Adrenal gland (tissue), 19 donors: ENCODE measurements around the gene LGALS13. TPM values are rescaled to one million over a fixed set of nuclear protein-coding genes. Genes with fewer than 3 reads are reported as not detected.

Experiments
- DNase-seq, 7 donors: peaks; one replicate each; pipeline ENCODE4 v3.0.0-alpha.2; 2019 to 2020
- H3K27ac ChIP-seq, 5 donors: fragments of 200-600 bp; sonication (generic) in 4 of 5; 1 replicate in 3 of 5; 2 replicates in 2 of 5; pipeline versions ENCODE4 v1.5.1 to v1.8.0; 2016 to 2020; ENCODE audit warnings: mild to moderate bottlenecking in 1 of 5
- H3K27me3 ChIP-seq: fragments of 200-600 bp; 2 replicates; pipeline ENCODE4 v1.8.0; 2021
- H3K36me3 ChIP-seq, 2 donors: fragments of 200-600 bp; replicated peaks in 1 of 2; 1 replicate in 1 of 2; 2 replicates in 1 of 2; pipeline versions ENCODE4 v1.5.1 to v1.8.0; 2018 to 2022
- H3K4me1 ChIP-seq, 2 donors: fragments of 200-600 bp; replicated peaks in 1 of 2; 1 replicate in 1 of 2; 2 replicates in 1 of 2; pipeline versions ENCODE4 v1.5.1 to v1.8.0; 2018 to 2021
- H3K4me3 ChIP-seq, 4 donors: fragments of 200-600 bp; sonication (generic) in 3 of 4; one replicate each; pipeline ENCODE4 v1.5.1; 2016 to 2018
- H3K9me3 ChIP-seq, 3 donors: fragments of 200-600 bp; sonication (generic) in 1 of 3; replicated peaks in 1 of 3; 1 replicate in 2 of 3; 2 replicates in 1 of 3; pipeline versions ENCODE4 v1.5.1 to v1.8.0; 2016 to 2021
- CTCF ChIP-seq, 6 experiments: fragments of 450-650 bp in 4 of 6; fragments of 200-600 bp in 2 of 6; sonication (generic) in 1 of 6; IDR thresholded peaks; 1 replicate in 5 of 6; 2 replicates in 1 of 6; pipeline versions ENCODE4 v1.5.1 to v1.8.0; 2016 to 2021; ENCODE audit warnings: antibody characterized with exemption in 6 of 6, mild to moderate bottlenecking in 2 of 6, moderate library complexity in 1 of 6
- POLR2A ChIP-seq, 2 donors: fragments of 450-650 bp; IDR thresholded peaks; one replicate each; pipeline ENCODE4 v1.6.1; 2017; ENCODE audit warnings: antibody characterized with exemption in 2 of 2, mild to moderate bottlenecking in 2 of 2, moderate library complexity in 1 of 2
- WGBS, 4 donors: extraction: QIAGEN DNeasy Blood & Tissue Kit in 2 of 4; methylation state at CpG; one replicate each; pipeline versions ENCODE4 v1.1.5 to v1.1.7; 2013 to 2017; 5-methylcytosine and 5-hydroxymethylcytosine counted together
- intact Hi-C, 2 donors: fragments of 100-400 bp; cut with DNase I; formaldehyde crosslinking; loops; one replicate each; pipeline versions ENCODE4 v1.14.1 to v1.15.0; 2022 to 2023
- long read RNA-seq, 10 donors: library from polyadenylated mRNA in 3 of 10; unstranded in 2 of 10; stranded (forward) in 1 of 10; transcript quantifications; one replicate each; pipeline ENCODE4 v2.0.0 and lab custom pipeline, GENCODE V29; 2021 to 2026
- polyA plus RNA-seq, 3 donors: library from polyadenylated mRNA; stranded (reverse); fragments of 200-250 nt in 2 of 3; fragments of 350-450 nt in 1 of 3; fragmentation: Illumina TruSeq in 1 of 3; extraction: RNeasy Lipid Tissue Mini Kit (QIAGEN cat#74804) in 1 of 3; gene quantifications; one replicate each; pipeline ENCODE4 v1.2.3, GENCODE V29; 2013 to 2014
- total RNA-seq, 9 donors: library from RNA; depleted of rRNA in 4 of 9; stranded (reverse); fragments of >200 nt in 4 of 9; fragments of 120-200 nt in 1 of 9; fragmentation: NEBNext Ultra II Directional in 1 of 9; extraction: Animal tissue kit (Norgen Biotek cat#: 25700) in 1 of 9; gene quantifications; one replicate each; pipeline versions ENCODE4 v1.1.0 to v1.2.4, GENCODE V29; 2013 to 2023
- donor health status: healthy with polysubstance abuse.
- donor health status: Bipolar disorder and iron deficiency.
- donor health status: DM: yes; HTN: yes; CAD: no.
- donor health status: DM: no; HTN: no; CAD: no.
- donor health status: DM: no; HTN: no; CAD: no.
- donor health status: DM: yes; HTN: yes; CAD: no.

LGALS13 gene
- total RNA-seq (not detected), polyA plus RNA-seq (not detected)
- long read RNA-seq, donor 1, result 0 reads
- long read RNA-seq, donor 2, result 0 reads
- long read RNA-seq, donor 3, result 0 reads
- long read RNA-seq, donor 4, result 0 reads
- long read RNA-seq, donor 5, result 0 reads
- long read RNA-seq, donor 6, result 0 reads
- long read RNA-seq, donor 7, result 0 reads
- long read RNA-seq, donor 8, result 0 reads
- long read RNA-seq, donor 9, result 0 reads
- long read RNA-seq, donor 10, result 0 reads

GRCh38 chr19:39602224-39602623 is at the start of gene LGALS13:
Gene LGALS13 (plus strand): TSS chr19:39602524. CDS start chr19:39602569, 45 bp downstream.
- Histone ChIP-seq H3K4me1 (no peaks in the 10 kb centered on the region), H3K36me3 (no peaks in the 10 kb centered on the region), H3K4me3 (no peak within 1 kb of the TSS), H3K27me3 (peaks cover 4% of the 10 kb centered on the region), H3K27ac (no peak within 1 kb of the TSS), H3K9me3 (no peaks in the 10 kb centered on the region)
- DNase-seq, result no peak
- TF ChIP-seq POLR2A (IDR thresholded peaks at IDR 0.05) (no peak), CTCF (IDR thresholded peaks at IDR 0.05) (no peak)
- WGBS, 4 donors, result 22 to 28% (median 25%) methylated on average over 4 to 5 of the region's 5 CpGs
- intact Hi-C loops, result no loop called here

- intact Hi-C loops, result loop anchor here in 1 of 2 donors (5.0 kb wide), 1 partner anchor 119 kb away; no protein-coding TSS in a partner anchor
- 52 to 71% (median 53%) methylated on average over 5 to 7 of the region's 7 CpGs for WGBS, 4 donors
- TF ChIP-seq CTCF (IDR thresholded peaks at IDR 0.05) (no peak), POLR2A (IDR thresholded peaks at IDR 0.05) (no peak)
- H3K36me3 ChIP-seq, result no peaks in the 10 kb centered on the region
- no peaks in the 10 kb centered on the region for H3K9me3 ChIP-seq
- no peak overlapping the region for H3K27ac ChIP-seq
- no peaks in the 10 kb centered on the region for H3K4me1 ChIP-seq
- no peak overlapping the region for H3K4me3 ChIP-seq
- H3K27me3 ChIP-seq, result no peaks in the 10 kb centered on the region
- no peak for DNase-seq
Measured at GRCh38 chr19:39553082-39553652, 49.2 kb upstream of the LGALS13 start.

- no peak for DNase-seq
- no peak overlapping the region for H3K4me3 ChIP-seq
- H3K9me3 ChIP-seq, result no peaks in the 10 kb centered on the region
- H3K27ac ChIP-seq, result no peak overlapping the region
- no peaks in the 10 kb centered on the region for H3K36me3 ChIP-seq
- no peaks in the 10 kb centered on the region for H3K27me3 ChIP-seq
- no peak for TF ChIP-seq CTCF (IDR thresholded peaks at IDR 0.05)
- no peak for TF ChIP-seq POLR2A (IDR thresholded peaks at IDR 0.05)
- intact Hi-C loops, result loop anchor here in 1 of 2 donors (5.0 kb wide), 1 partner anchor 117 kb away; no protein-coding TSS in a partner anchor
- H3K4me1 ChIP-seq, result no peaks in the 10 kb centered on the region
- 59 to 67% (median 61%) methylated on average over 4 of the region's 4 CpGs for WGBS, 4 donors
Measured at GRCh38 chr19:39554701-39555311, 47.5 kb upstream of the LGALS13 start.

- Histone ChIP-seq H3K4me1 (no peaks in the 10 kb centered on the region), H3K36me3 (no peaks in the 10 kb centered on the region), H3K27me3 (no peaks in the 10 kb centered on the region), H3K4me3 (no peak overlapping the region), H3K27ac (no peak overlapping the region), H3K9me3 (no peaks in the 10 kb centered on the region)
- 50 to 73% (median 59%) methylated on average over 1 of the region's 1 CpG for WGBS, 4 donors
- peak in 1 of 7 donors; percentile 16 for DNase-seq
- intact Hi-C loops, result no loop called here
- TF ChIP-seq POLR2A (IDR thresholded peaks at IDR 0.05) (no peak), CTCF (IDR thresholded peaks at IDR 0.05) (no peak)
Measured at GRCh38 chr19:39555883-39556282, 46.4 kb upstream of the LGALS13 start.
